ENCODE results near the gene CHRM4.

Gene CHRM4

GRCh38 chr11:46341454-46341853, 50.1 kb downstream of the CHRM4 start:
- no peaks in the 10 kb centered on the region for H3K36me3 Mint-ChIP-seq
- H3K27ac Mint-ChIP-seq, result no peak overlapping the region
- ATAC-seq (no peak), DNase-seq (ENCODE audit: low spot score in 2 of 2) (no peak)
- peaks cover 19% of the 10 kb centered on the region for H3K4me1 Mint-ChIP-seq
- no peak overlapping the region for H3K4me3 Mint-ChIP-seq
- no peaks in the 10 kb centered on the region for H3K9me3 Mint-ChIP-seq

GRCh38 chr11:46339816-46340215, 51.8 kb downstream of the CHRM4 start:
- H3K27ac Mint-ChIP-seq, result no peak overlapping the region
- DNase-seq (ENCODE audit: low spot score in 2 of 2), result no peak
- no peaks in the 10 kb centered on the region for H3K36me3 Mint-ChIP-seq
- ATAC-seq, result no peak
- H3K4me1 Mint-ChIP-seq, result peaks cover 2% of the 10 kb centered on the region
- no peak overlapping the region for H3K4me3 Mint-ChIP-seq
- no peaks in the 10 kb centered on the region for H3K9me3 Mint-ChIP-seq

- Mint-ChIP-seq H3K27ac (no peak overlapping the region), H3K9me3 (no peaks in the 10 kb centered on the region), H3K4me3 (no peak overlapping the region), H3K36me3 (no peaks in the 10 kb centered on the region), H3K4me1 (no peaks in the 10 kb centered on the region)
- ATAC-seq (no peak), DNase-seq (ENCODE audit: low spot score in 2 of 2) (no peak)
These were observed 52.4 kb downstream of the CHRM4 start for GRCh38 chr11:46338988-46339666.

GRCh38 chr11:46338636-46338987, 53.0 kb downstream of the CHRM4 start:
- Mint-ChIP-seq H3K4me3 (no peak overlapping the region), H3K27ac (no peak overlapping the region), H3K36me3 (no peaks in the 10 kb centered on the region), H3K9me3 (no peaks in the 10 kb centered on the region), H3K4me1 (peaks cover 1% of the 10 kb centered on the region)
- ATAC-seq (no peak), DNase-seq (ENCODE audit: low spot score in 2 of 2) (no peak)

GRCh38 chr11:46337626-46338345, 53.8 kb downstream of the CHRM4 start:
- ATAC-seq, result no peak
- H3K4me3 Mint-ChIP-seq, result no peak overlapping the region
- no peaks in the 10 kb centered on the region for H3K36me3 Mint-ChIP-seq
- peaks cover 6% of the 10 kb centered on the region for H3K4me1 Mint-ChIP-seq
- H3K27ac Mint-ChIP-seq, result no peak overlapping the region
- no peaks in the 10 kb centered on the region for H3K9me3 Mint-ChIP-seq
- DNase-seq (ENCODE audit: low spot score in 2 of 2), result no peak

- Mint-ChIP-seq H3K4me3 (no peak overlapping the region), H3K36me3 (no peaks in the 10 kb centered on the region), H3K4me1 (peaks cover 9% of the 10 kb centered on the region), H3K9me3 (no peaks in the 10 kb centered on the region), H3K27ac (no peak overlapping the region)
- ATAC-seq (no peak), DNase-seq (ENCODE audit: low spot score in 2 of 2) (no peak)
These were observed 54.9 kb downstream of the CHRM4 start for GRCh38 chr11:46336563-46337180.

GRCh38 chr11:46335890-46336562, 55.5 kb downstream of the CHRM4 start:
- no peak overlapping the region for H3K4me3 Mint-ChIP-seq
- no peak overlapping the region for H3K27ac Mint-ChIP-seq
- no peaks in the 10 kb centered on the region for H3K36me3 Mint-ChIP-seq
- H3K9me3 Mint-ChIP-seq, result no peaks in the 10 kb centered on the region
- peaks cover 16% of the 10 kb centered on the region for H3K4me1 Mint-ChIP-seq
- no peak for ATAC-seq
- no peak for DNase-seq (ENCODE audit: low spot score in 2 of 2)

GRCh38 chr11:46335271-46335670, 56.3 kb downstream of the CHRM4 start:
- no peak overlapping the region for H3K27ac Mint-ChIP-seq
- peaks cover 23% of the 10 kb centered on the region for H3K4me1 Mint-ChIP-seq
- no peak overlapping the region for H3K4me3 Mint-ChIP-seq
- no peaks in the 10 kb centered on the region for H3K36me3 Mint-ChIP-seq
- DNase-seq (ENCODE audit: low spot score in 2 of 2), result no peak
- ATAC-seq, result no peak
- no peaks in the 10 kb centered on the region for H3K9me3 Mint-ChIP-seq

GRCh38 chr11:46334211-46334610, 57.4 kb downstream of the CHRM4 start:
- no peak for ATAC-seq
- Mint-ChIP-seq H3K27ac (no peak overlapping the region), H3K9me3 (no peaks in the 10 kb centered on the region), H3K4me1 (peaks cover 27% of the 10 kb centered on the region), H3K36me3 (no peaks in the 10 kb centered on the region), H3K4me3 (peak overlapping the region; percentile 14)
- DNase-seq (ENCODE audit: low spot score in 2 of 2), result no peak
